ENCODE measurements around the gene ATP6V0E2.

The ATP6V0E2 gene

DNA sequence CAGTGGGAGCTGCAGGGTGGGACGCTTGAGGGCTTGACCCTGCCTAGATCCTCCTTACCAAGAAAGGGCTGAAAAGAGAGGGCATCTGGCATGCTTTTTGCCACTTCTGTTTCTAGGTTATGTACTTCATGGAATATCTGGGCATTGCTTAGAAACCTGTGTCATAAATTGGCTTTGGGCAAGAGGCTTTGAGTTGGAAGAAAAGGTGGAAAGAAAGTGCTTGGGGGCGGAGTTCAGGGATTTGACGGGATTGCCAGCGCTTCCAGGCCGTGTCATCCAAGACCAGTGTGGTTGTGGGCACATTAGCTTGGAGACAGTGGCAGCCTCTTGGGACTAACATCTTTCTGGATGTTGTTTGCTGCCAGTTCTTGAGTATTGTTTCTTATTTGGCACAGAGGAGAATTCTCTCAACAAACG lies 34.8 kb upstream of the ATP6V0E2 start:
- no peak for DNase-seq

DNA sequence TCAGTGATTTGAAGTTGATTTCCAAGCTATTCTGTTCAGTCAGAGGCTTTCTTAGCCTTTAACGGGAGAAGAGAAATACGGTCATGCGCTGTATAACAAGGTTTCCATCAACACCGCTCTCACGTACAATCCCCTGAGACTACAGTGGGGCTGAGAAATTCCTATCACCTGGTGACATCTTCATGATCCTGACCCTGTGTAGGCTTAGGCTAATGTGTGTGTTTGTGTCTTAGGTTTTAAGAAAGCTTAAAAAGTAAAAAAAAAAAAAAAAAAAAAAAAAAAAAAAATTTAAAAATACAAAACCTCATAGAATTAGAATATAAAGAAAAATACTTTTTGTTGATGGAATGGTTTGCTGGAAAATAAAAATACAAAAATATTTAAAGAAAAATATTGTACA lies 33.8 kb upstream of the ATP6V0E2 start:
- no peak for DNase-seq

DNA sequence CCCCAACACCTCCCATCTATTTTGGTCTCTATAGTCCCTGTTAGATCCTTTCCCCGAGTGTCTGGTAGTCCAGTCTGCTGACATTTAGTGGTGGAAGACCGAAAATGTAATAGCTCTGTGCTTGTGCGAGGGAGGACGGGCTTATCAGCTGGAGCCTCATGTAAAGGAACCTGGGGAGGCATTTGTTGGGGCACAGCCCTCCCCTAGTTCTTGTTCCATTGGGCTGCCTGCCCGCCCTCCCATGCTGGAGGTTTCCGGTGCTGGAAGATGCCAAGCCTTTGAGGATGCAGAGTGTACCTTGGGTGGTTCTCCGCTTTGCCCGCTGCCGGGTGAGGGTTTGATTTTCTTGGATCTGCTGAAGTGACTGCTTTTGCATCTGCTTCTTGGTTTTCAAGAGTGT lies 30.2 kb upstream of the ATP6V0E2 start:
- DNase-seq = no peak

DNA sequence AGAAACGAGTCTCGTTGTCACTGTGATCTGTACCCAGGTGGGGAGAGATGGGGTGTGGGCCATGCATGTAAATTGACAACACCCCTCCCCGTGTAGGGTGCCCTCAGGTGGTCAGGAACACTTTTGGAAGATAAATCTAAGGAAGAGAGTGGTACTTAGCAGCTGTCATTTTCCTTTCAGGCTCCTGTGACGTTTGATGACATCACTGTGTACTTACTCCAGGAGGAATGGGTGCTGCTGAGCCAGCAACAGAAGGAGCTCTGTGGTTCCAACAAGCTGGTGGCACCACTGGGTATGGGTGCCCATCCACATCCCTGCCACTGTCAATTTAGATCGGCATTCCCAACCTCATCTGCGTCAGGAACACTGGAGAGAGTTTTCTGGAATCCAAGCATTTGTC lies 29.3 kb upstream of the ATP6V0E2 start:
- no peak for DNase-seq

DNA sequence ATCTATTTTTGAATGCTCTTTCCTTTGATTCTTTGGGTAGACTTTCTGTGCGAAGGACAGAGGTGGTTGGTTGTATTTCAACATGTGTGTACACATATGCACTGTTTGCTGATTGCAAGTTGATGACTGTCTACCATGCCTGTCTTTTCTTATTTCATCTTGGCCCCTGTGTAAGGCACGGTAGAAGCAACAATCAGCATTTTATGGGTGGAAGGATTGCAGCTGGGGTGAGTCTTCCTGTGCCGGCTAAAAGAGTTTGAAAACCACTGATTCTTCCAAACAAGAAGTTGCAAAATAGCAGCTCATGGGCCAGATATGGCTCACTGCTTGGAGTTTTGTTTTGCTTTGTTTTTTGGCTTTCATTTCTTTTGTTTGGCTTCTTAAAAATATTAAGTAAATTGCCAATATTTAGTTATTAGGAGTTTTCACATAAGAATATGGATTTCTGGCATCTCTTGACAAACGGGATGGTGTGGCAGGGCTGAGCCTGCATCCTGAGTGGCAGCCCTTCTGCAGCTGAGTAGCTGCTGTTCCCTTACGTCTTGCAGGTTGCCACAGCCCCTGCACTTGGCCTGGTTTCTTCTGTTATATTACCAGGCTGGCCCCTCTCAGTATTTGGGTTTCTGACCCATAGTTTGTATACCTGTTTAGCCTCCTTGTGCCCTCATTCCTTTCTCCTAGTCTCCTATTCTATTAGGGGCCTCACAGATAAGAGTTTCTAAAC lies 28.4 kb upstream of the ATP6V0E2 start:
- no peak for DNase-seq

DNA sequence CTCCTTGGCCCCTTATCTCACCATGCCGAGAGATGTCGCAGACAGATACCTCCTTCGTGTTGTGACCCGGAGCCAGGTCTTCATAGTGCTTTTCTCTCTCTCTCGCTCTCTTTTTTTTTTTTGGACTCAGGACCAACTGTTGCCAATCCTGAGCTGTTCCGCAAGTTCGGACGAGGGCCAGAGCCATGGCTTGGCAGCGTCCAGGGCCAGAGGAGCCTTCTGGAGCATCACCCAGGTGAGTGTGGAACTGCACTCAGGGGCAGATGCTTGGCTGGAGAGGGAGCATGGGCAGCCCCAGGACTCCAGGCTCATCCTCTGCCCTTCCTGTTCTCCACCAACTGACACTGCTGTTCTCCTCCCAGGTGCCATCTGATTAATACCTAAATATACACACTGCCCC lies 27.7 kb upstream of the ATP6V0E2 start:
- no peak for DNase-seq

DNA sequence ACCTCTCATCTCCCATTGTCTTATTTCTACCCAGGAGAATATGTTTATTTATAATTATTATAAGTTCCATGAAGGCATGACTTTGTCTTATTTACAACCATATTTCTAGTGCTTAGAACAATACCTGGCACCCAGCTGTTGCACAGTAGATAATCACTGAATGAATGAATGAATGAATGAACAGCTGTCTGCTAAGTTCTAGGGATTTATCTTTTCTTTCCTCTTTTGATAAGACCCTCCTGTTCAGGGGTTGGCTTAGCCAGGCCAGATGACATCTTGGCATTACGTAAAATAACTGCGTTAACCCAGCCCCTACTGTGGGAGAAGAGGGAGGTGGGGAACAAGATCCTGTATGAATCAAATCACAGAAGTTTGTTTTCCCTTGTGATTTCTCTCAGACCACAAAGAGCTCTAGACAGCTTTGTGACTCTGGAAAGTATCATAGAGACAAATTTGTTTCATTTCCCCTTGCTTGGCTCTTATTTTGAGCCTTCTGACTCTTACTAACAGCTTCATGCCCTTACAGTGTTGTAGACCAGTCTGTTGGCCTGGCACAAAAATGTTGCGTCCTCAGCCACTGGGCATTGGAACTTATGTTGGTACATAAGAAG lies 27.2 kb upstream of the ATP6V0E2 start:
- DNase-seq = no peak

DNA sequence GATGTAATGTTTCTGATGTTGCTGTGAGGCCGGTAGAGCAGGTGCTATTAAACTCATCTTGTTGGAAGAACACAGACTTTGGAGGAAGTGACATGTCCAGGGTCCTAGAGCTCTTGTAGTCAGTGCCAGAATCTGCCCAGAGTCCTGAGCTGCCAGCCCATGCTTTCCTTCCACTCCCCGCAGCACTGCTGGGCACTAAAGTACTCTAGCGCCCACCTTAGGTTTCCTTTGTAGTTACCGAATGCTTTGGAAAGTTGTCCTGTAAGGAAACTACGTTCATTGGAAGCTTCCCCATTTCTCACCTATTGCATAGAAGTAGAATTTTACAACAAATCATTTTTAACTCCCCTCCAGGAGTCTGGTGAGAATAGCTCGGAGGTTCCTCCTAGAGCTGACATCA lies 24.6 kb upstream of the ATP6V0E2 start:
- no peak for DNase-seq

DNA sequence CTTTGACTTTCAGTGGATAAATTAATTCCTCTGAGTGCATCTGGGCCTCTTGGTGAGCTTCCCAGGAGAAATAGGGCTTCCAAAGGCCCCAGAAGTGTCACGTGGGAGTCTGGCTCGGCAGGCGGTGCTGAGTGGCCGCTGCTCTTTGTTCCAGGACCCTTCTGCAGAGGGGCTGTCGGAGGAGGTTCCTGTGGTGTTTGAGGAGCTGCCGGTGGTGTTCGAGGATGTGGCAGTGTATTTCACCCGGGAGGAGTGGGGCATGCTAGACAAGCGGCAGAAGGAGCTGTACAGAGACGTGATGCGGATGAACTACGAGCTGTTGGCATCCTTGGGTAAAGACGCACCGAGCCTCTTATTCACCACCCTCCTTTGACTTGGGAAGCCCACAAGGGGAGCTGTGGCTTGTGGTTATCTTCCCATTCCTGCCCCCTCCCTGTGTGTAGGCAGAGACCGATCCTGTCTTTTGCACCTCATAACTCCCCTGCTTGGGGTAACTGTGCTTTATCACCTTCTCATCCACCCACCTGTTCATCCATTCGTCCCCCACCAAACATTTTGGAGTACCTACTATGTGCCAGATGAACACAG lies 23.7 kb upstream of the ATP6V0E2 start:
- no peak for DNase-seq

DNA sequence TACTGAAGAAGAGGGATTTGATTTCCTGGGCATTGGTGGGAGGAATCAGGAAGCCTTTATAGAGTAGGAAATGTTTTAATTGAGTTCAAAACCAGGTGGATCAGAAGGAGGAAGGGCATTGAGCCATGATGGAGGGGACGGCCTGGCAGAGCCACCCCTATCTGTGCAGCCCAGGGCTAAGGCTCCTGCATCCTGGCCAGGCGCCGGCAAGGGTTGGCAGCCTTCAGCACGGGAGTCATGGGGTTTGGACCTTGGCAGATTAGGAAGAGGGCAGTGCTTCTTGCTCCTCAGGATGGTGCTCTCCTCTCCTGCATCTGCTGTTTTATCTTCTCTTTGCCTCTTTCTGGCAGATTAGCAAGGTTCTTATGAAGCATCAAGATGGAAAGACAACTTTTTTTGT lies 23.1 kb upstream of the ATP6V0E2 start:
- DNase-seq = no peak

DNA sequence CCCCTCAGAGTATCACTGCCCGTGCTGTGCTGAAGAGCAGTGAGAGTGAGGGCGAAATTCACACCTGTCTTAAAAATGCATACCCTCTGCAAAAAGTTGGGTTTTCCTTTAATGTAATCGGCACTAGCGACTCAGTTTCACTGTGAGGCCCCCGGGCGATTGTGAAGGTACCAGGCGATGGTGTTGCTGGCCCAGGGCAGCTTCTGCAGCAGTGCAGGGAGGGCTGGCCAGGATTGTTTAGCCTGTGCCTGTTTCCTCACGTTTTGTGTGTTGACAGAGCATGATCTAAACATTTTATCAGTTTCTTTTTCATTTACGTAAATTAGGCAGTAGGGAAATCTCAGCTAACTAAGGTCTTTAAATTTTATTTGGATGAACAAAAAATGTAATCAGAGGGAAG lies 22.3 kb upstream of the ATP6V0E2 start:
- DNase-seq = no peak

DNA sequence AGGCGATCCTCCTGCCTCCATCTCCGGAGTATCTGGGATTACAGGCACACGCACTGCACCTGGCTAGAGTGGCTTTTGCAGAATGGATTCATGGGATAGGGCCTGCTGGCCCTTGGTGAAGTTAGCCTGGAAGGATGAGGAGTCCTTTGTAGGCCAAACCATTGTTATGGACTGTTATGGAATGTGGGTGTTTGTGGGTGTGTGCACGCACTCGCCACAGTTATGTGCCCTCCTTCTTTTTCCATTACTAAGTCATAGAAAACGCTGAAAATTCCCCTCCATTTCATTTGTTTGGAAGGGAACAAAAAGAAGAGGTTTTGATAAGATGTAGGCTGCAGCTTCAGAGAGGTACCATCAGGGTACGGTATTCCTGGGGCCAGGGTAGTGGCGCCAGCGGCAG lies 20.6 kb upstream of the ATP6V0E2 start:
- no peak for DNase-seq

DNA sequence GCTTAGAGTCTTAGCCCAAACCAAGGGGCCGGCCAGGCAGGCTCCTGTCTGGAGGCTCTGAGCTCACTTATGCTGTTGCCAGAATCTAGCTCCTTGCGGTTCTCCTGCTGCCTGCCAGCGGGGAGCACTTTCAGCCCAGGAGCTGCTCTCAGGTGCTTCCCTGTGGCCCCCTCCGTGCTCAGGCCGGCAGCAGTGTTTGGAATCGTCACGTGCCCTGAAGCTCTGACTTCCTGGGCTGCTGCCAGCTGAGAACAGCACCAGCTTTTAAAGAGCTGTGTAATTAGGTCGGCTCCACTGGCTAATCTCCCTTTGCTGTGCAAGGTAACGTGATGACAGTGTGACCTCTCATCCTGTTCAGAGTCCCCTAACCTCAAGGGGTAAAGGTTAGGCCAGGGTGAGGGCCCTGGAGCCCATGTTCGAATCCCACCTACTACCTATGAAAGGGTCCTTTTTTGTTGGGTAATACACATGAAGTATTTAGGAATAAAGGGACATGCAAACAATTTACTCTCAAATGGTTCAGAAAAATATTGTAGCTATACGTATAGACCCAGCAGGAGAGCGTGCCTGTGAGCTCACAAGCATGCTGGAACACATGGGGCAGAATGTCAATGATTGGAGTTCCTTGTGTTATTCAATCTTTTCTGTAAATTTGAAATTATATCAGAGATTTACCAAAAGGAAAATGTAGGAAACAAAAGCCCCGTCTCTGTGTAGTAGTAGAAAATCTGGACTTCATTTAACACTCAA lies 19.0 kb upstream of the ATP6V0E2 start:
- no peak for DNase-seq

DNA sequence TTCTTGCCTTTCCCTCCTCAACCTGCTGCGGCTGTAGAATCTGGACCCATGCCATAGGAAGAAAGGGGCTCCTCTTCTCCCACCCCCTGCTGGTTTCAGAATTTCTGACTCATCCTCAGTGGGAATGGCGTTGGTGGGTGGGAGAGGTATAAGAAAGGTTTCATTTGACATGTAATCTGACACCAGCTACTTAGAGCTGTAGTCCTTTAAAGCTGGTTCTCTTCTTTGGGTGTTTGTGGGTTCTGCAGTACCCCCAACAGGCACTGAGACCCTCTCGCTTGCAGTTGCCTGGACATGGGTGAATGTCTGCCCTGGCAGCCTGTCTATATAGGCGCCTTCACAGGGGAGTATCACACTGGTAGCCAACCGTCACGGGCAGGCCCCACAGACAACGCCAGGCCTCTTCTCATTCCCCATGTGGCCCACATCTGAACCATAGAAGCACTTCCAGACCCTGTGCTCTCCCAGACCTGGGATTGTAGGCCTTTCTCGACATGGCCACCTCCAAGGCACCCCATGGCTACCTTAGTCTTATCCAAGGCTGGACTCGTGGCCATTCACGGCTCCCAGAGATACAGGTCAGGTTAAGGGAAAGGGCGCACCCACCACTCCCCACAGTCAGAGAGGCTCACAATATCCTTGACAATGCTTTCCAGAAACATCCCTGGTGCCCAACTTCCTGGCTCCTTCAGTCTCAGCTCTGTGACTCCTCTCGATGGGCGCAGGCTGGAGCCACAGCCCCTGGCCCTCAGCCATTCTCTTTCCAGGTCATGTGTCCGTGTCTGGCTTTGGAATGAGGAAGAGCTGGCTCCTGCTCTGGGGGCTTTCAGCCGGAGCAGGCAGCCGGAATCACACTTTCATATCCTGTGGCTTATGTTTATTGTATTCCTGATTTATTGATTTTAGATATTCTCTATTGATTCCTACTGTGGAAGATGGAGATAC lies 18.1 kb upstream of the ATP6V0E2 start:
- DNase-seq = peak in 1 of 2 experiments; percentile 34

DNA sequence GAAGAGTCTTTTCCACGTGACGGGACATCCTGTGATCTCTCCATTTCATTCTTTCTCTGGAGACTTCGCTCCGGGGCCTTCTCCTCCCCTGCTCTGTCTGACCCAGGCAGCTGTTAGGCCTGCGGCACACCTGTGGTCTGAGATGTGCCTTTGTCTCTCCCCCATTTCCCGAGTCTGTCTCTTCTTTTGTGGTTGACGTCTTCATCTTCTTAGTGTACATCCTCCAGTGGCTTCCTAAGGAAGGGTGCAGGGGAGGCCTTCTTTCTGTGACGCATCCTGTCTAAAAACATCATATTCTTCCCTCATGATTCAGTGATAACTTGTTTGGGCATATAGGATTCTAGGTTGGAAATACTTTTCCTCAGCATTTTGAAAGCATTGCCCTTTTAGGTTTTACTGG lies 17.2 kb upstream of the ATP6V0E2 start:
- peak in 1 of 2 experiments; percentile 44 for DNase-seq

DNA sequence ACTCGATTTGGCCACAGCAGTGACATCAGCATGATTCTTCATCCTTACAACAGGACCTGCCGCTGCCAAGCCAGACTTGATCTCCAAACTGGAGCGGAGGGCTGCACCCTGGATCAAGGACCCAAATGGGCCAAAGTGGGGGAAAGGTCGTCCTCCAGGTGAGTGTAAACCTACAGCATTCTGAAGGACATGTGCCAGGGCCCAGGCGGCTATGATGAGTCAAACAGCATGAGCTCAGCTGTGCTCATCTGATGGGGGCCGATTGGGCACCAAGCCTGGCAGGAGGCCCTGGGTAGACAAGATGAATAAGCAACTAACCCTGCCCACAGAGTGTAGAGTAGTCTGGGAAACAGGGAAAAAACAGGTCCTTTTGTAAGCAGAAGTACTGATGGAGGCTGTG lies 14.4 kb upstream of the ATP6V0E2 start:
- DNase-seq = no peak

DNA sequence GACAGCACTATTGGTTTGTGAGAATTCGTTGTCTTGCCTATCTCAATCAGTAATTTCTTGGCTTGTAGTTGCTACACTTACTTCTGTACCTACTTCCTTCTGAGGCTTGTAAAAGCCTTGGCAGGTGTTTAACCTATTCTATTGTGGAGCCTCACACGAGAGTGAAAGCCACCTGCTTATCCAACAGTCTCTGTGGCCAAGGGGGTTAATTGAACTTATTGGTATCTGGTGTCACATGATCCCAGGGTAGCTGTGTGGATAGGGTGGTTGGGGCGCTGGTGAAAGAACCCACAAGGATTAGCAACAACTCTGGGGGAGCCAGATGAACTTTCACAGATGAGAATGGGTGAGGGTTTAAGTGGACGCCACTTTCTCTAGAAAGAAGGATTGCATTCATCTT lies 13.9 kb upstream of the ATP6V0E2 start:
- DNase-seq = no peak

DNA sequence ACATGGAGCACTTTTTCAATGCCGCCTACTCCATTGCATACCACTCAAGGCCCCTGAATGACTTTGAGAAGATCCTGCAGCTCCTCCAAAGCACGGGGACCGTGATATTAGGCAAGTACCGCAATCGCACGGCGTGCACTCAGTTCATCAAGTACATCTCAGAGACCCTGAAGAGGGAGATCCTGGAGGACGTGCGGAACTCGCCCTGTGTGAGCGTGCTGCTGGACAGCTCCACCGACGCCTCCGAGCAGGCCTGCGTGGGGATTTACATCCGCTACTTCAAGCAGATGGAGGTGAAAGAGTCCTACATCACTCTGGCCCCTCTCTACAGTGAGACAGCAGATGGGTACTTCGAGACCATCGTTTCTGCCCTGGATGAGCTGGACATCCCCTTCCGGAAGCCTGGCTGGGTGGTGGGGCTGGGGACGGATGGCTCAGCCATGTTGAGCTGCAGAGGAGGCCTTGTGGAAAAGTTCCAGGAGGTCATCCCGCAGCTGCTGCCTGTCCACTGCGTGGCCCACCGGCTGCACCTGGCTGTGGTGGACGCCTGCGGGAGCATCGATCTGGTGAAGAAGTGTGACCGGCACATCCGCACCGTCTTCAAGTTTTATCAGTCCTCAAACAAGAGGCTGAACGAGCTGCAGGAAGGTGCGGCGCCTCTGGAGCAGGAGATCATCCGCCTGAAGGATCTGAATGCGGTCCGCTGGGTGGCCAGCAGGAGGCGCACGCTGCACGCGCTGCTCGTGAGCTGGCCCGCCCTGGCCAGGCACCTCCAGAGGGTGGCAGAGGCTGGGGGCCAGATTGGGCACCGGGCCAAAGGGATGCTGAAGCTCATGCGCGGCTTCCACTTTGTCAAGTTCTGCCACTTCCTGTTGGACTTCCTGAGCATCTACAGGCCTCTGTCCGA lies 12.7 kb upstream of the ATP6V0E2 start:
- peak; percentile 60 to 64 for DNase-seq

DNA sequence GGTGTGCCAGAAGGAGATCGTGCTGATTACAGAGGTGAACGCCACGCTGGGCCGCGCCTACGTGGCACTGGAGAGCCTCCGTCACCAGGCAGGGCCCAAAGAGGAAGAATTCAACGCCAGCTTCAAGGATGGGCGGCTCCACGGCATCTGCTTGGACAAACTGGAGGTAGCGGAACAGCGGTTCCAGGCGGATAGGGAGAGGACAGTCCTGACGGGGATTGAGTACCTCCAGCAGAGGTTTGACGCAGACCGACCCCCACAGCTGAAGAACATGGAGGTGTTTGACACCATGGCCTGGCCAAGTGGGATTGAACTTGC lies 12.1 kb upstream of the ATP6V0E2 start:
- no peak for DNase-seq

DNA sequence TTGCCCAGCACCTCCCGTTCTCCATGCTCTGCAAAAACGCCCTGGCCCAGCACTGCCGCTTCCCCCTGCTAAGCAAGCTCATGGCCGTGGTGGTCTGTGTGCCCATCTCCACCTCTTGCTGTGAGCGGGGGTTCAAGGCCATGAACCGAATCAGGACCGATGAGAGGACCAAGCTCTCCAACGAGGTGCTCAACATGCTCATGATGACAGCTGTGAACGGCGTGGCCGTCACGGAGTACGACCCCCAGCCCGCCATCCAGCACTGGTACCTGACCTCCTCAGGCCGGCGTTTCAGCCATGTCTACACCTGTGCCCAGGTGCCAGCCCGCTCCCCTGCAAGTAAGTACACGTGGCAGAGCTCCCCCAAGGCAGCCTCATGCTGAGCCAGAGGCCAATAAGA lies 11.6 kb upstream of the ATP6V0E2 start:
- no peak for DNase-seq

DNA sequence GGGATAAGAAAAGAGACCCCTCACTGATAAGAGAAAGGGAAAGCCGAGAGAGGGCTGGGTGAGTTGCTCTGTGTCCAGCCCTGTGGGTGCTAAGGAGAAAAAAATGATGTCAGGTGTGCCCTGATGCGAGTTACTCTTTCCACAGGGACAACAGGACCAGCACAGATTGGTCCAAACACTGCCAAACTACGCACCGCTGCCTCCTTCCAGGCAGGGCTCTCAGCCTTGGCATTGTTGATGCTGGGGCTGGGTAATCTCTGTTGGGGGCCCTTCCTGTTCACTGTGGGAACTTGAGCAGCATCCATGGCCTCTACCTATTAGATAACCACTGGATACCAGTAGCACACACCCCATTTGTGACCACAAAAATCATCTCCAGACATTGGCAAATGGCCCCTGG lies 10.3 kb upstream of the ATP6V0E2 start:
- no peak for DNase-seq

DNA sequence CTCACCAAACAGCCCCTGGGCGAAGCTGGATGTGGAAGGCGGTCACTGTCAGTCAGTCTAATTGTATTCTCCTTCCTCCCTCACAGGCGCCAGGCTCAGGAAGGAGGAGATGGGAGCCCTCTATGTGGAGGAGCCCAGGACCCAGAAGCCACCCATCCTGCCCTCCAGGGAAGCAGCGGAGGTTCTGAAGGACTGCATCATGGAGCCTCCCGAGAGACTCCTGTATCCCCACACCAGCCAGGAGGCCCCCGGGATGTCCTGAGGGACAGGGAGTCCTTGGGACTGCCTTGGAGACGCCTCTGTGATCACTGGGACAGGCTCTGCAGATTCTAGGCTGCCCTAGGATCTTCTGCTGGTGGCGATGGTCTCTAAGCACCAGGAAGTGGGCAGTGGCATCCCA lies 9.7 kb upstream of the ATP6V0E2 start:
- DNase-seq = no peak

Data from activated T-cell treated with anti-CD3 and anti-CD28 coated beads, Interleukin-2, amount 50 U/mL, for 48 hours (primary cell).